HG03460 (cell line): ENCODE measurements around the gene LAGE3.
"Not testable (repeated sequence)": the region's sequence is repeated elsewhere in the genome, so short reads cannot be mapped to it uniquely, and the experiment has no call there.

ENCODE experiments used
- ATAC-seq: cut with Tn5 transposase; IDR thresholded peaks from one replicate; pipeline ENCODE4 v1.9.1; 2021; ENCODE audit not compliant: unreplicated experiment

The LAGE3 gene

DNA sequence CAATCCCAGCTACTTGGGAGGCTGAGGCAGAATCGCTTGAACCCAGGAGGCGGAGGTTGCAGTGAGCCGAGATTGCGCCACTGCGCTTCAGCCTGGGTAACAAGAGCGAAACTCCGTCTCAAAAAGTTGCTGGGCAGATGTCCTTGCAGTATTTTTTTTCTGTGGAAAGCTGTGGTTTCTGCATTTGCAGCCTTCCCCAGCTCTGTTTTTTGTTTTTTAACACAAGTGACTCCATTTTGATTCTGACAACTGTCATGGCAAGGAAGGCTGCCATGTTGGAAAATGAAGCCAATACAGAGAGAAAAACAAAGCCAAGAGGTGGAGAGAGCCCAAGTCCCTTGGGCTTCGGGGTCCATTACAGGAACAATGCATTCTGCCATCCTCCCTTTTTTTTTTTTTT lies 23.0 kb upstream of the LAGE3 start:
- ATAC-seq = no peak

DNA sequence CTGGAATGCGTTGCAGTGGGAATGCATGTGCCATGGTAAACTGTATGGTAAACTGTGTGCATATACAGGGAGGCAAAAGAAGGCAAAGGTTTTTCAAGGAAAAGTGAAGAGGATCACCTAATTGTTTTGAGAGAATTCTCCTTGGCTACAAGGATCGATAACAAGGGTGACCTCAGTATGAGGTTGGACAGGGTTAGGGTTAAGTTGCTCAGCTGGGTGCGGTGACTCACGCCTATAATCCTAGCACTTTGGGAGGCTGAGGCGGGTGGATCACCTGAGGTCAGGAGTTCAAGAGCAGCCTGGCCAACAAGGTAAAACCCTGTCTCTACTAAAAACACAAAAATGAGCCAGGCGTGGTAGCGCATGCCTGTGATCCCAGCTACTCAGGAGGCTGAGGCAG lies 22.3 kb upstream of the LAGE3 start:
- ATAC-seq = not testable (repeated sequence)

GRCh38 chrX:154496591-154497137 lies 17.6 kb upstream of the LAGE3 start:
- not testable (repeated sequence) for ATAC-seq

GRCh38 chrX:154495472-154495922 lies 16.4 kb upstream of the LAGE3 start:
- no peak for ATAC-seq

DNA sequence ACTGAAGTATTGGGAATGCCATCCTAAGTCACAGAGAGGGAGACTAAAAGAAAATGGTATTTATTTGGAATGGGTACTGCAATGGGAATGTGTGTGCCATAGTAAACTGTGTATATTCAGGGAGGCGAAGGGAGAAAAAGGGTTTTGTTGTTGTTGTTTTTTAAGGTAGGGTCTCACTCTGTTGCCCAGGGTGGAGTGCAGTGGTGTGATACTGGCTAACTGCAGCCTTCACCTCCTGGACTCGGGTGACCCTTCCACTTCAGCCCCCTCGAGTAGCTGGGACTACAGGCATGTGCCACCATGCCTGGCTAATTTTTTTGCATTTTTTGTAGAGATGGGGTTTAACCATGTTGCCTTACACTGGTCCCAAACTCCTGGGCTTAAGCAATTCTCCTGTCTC lies 15.6 kb upstream of the LAGE3 start:
- no peak for ATAC-seq

- peak; percentile 75 for ATAC-seq
Measured at GRCh38 chrX:154490414-154491083, 11.5 kb upstream of the LAGE3 start, which contains the start of gene SLC10A3. Gene SLC10A3 (minus strand): TSS chrX:154490629. CDS start chrX:154488940, 1,689 bp downstream.

GRCh38 chrX:154490021-154490413 lies 10.9 kb upstream of the LAGE3 start:
- ATAC-seq = peak; percentile 20

DNA sequence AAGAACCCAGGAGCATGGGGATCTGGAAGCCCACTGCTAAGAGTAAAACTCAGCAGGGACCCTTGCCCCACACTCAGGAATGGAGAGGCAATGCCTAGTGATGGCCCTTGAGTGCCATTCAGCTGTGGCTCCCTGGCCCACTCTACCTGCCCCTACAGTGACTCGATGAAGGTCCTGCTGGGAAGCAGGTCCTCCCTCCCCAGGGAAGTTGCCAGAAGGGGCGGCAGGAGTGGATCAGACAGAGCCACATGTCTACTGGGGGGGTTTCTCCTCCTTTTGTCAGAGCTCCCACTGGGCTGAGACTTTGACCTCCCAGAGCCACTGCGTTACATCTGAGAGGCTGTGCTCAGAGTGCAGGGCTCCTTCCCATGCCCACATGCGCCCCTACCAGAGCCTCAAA lies 10.1 kb upstream of the LAGE3 start:
- ATAC-seq = no peak

DNA sequence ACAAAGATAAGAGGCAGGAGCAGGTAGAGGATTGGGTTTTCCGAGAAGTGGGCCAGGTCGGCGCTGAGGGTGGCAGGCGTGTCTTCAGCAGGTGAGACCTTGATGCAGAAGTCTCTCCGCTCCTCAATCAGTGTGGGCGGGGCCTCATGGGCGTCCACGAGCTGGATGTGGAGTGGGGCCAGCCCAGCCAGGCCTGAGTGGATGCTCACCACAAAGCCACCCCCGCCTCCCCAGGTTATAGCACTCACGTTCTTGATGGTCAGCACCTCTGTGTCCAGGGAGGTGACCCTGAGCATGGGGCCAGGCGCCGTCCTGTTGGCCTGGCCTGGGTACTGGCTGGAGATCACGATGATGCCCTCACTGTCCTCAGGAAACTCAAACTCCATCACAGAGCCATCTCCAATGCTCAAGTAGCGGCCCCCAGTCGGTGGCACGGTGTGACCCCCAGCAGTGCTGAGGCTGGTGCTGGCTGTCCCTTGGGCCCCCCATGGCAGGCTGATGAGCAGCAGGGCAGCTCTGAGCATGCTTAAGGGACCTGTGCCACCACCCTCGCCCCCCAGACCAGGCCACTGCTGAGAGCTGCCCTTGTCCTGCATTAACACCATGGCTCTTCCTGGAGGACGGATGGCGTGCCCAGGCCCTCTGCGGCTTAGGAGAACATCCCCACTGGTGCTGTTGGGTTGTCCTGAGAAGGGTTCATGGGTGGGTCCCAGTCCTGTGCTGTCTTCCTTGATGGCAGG lies 9.4 kb upstream of the LAGE3 start:
- no peak for ATAC-seq

DNA sequence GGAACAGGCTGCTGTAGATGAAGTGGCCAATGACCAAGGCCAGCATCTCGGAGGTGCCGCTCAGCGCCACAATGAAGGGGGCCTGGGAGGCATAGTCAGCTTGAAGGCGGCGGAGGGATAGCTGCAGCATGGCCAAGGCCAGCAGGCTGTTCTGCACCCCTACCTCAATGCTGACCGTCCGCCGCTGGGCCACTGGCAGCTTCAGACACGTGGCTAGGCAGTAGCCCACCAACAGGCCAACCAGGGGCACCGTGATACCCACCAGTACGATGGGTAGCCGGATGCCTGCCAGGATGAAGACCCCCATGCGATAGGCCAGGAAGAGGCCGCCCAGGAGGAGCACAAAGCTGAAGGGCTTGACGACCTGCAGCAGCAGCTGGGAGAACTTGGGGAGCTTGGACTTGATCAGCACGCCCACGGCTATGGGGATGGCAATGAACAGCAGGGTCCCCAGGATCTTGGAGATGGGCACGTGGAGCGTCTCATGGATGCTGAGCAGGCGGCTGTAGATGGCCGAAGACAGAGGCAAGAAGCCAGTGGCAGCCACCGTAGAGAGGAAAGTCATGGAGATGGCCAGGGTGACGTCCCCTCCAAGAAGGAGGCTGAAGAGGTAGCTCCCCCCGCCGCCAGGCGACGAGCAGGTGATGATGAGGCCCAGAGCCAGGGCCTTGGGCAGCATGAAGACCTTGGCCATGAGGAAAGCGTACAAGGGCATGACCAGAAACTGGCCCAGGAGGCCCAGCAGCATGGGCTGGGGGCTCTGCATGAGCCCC lies 8.6 kb upstream of the LAGE3 start:
- no peak for ATAC-seq

- ATAC-seq = peak; percentile 37
Measured at GRCh38 chrX:154486396-154487207, 7.5 kb upstream of the LAGE3 start, which contains the start of gene UBL4A. Gene UBL4A (minus strand): TSS chrX:154486615. CDS start chrX:154486584, 31 bp downstream.

DNA sequence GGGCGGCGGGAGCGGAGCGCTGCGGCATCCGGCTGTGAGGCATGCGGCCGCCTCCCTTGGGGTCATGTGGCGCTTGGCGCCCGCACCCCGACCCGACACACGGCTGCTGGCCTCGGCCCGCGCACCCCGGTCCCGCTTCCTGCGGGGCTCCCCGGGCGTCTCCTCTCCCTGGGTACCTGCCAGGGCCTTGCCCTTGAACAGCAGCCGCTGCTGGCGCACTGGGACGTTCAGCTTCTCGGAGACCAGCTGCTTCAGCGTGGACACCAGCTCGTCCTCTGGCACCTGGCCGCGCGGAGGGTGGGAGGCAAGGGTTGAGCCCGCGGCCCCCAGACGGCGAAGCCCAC lies 6.9 kb upstream of the LAGE3 start:
- no peak for ATAC-seq

- no peak for ATAC-seq
Measured at GRCh38 chrX:154485150-154486051, 6.3 kb upstream of the LAGE3 start.

DNA sequence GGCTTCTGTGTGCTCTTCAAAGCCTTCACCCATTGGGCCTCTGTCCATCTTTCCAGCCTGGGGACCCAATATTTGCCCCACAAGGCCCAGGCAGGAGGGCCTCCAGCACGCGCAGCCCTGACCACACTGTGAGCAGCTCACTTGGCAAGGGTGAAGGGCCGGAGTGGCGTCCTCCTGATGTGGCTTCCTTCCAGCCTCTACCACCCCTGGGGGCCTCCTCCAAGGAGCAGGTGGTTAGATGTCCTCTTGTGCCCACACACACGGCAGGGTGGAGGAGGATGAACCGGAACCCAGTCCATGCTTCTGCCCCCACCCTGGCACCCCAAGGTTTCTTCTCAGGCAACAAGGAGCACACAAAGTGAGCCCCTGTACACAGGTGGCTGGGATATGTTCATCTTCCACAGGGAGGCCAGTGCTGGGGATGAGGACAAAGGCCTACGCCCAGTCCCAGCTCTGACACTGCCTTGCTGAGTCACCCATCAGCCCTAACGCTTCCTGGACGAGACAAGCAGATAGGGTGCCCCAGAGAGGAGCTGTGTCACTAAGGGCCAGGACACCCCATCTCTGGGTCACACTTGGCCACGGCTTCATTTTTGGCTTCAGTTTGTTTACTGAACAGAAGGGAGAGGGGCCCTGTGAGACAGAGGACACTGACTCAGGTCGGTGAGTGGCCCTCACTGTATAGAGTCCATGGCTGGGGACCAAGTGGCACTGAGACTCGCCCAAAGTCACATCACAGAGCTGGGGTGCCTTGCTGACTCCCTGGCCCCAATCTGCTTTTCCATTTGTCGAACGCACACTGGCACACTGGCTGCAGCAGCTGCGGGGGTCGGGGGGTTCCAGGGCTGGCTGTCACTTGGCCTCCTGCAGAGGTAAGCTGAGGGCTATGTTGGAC lies 5.4 kb upstream of the LAGE3 start:
- ATAC-seq = no peak

DNA sequence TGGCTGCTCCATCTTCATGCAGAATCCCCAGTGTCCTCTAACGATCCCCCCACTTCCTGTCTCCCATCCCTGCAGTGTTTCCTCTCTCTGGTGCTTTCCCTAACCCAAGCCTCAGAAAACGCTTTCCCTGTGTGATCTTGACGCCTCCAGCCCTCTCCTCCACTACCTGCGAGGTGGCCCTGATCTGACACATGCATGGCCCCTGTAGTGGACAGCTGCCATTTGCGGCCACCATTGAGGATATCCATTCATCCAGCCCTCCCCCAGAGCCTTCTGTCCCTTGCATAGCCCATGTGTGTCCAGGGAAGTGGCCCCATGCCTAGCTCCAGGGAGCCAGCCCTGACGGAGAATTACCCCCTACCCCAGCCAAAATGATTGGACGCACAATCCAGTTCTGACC lies 4.2 kb upstream of the LAGE3 start:
- no peak for ATAC-seq

GRCh38 chrX:154482786-154483185 lies 3.7 kb upstream of the LAGE3 start:
- no peak for ATAC-seq

DNA sequence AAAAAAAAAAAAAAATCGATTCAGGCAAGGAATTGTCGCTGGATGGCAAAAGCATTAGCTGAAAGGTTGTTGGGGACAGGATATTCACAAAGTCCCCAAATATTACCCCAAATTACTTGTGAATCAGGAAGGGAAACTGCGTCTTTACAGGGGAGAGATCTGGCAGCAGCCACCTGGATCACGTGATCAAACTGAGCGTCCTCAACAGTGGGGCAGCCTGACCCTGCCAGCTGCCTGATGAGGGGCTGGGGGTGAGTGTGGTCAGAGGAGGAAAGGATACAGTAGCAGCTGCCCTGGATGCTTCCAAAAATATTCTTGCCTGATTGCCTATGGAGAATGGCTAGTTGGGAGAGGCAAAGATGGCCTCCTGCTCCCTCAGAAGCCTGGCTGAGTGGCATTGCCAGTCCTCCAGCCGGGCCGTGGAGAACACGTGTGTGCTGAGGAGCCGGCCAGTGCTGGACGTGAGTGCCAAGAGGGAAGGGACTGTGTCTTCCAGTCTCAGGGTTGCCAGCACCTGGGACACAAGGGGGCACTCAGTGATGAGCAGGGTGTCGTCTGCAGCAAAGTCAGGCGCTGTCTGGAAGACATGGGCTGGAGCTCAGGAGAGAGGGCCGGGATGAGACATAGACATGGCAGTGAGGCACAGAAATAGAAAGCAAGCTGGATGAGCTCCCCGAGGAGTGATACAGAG lies 3.0 kb upstream of the LAGE3 start:
- ATAC-seq = no peak

DNA sequence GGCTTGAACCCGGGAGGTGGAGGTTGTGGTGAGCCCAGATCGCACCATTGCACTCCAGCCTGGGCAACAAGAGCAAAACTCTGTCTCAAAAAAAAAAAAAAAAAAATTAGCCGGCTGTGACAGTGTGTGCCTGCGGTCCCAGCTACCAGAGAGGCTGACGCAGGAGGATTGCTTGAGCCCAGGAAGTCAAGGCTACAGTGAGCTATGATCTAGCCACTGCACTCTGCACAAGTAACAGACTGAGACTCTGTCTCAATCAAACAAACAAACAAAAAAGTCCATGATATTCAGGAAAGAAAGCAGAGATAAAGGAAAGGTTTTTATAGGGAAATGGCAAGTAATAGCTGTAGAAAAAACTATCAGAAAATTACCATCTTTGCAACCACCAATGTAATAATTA lies 2.1 kb upstream of the LAGE3 start:
- ATAC-seq = no peak
